ENCODE results near the gene RAB36.

- TF ChIP-seq, protein P1, sequence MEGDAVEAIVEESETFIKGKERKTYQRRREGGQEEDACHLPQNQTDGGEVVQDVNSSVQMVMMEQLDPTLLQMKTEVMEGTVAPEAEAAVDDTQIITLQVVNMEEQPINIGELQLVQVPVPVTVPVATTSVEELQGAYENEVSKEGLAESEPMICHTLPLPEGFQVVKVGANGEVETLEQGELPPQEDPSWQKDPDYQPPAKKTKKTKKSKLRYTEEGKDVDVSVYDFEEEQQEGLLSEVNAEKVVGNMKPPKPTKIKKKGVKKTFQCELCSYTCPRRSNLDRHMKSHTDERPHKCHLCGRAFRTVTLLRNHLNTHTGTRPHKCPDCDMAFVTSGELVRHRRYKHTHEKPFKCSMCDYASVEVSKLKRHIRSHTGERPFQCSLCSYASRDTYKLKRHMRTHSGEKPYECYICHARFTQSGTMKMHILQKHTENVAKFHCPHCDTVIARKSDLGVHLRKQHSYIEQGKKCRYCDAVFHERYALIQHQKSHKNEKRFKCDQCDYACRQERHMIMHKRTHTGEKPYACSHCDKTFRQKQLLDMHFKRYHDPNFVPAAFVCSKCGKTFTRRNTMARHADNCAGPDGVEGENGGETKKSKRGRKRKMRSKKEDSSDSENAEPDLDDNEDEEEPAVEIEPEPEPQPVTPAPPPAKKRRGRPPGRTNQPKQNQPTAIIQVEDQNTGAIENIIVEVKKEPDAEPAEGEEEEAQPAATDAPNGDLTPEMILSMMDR (conservative IDR thresholded peaks at IDR 0.05; ENCODE audit: low read length), result no peak
- no peak for TF ChIP-seq EZH2phosphoT487 (IDR thresholded peaks at IDR 0.05; ENCODE audit: borderline replicate concordance)
Measured at GRCh38 chr22:23205339-23206049, 60.2 kb downstream of the RAB36 start.
